GM18511 (cell line): ENCODE results near the gene MAPK13.
"Not testable (repeated sequence)": the region's sequence is repeated elsewhere in the genome, so short reads cannot be mapped to it uniquely, and the experiment has no call there.

Experiments
- ATAC-seq: cut with Tn5 transposase; IDR thresholded peaks from one replicate; pipeline ENCODE4 v1.9.1; 2021; ENCODE audit warnings: mild to moderate bottlenecking, moderate library complexity; ENCODE audit not compliant: unreplicated experiment

The MAPK13 gene

GRCh38 chr6:36126553-36127458, 3.5 kb upstream of the MAPK13 start:
- no peak for ATAC-seq

GRCh38 chr6:36127462-36128016, 2.8 kb upstream of the MAPK13 start:
- ATAC-seq = no peak

GRCh38 chr6:36128073-36128472, 2.2 kb upstream of the MAPK13 start:
- no peak for ATAC-seq

GRCh38 chr6:36128793-36129192, 1.5 kb upstream of the MAPK13 start:
- ATAC-seq = no peak

GRCh38 chr6:36129334-36129733, 979 bp upstream of the MAPK13 start:
- not testable (repeated sequence) for ATAC-seq

GRCh38 chr6:36130667-36131510, 576 bp downstream of the MAPK13 start:
- peak; percentile 42 for ATAC-seq

- ATAC-seq = peak; percentile 88
Measured at GRCh38 chr6:36131511-36132245, 1.4 kb downstream of the MAPK13 start.

GRCh38 chr6:36132246-36132895, 2.1 kb downstream of the MAPK13 start:
- ATAC-seq = no peak

GRCh38 chr6:36133148-36133547, 2.8 kb downstream of the MAPK13 start:
- ATAC-seq = no peak

GRCh38 chr6:36133912-36134311, 3.6 kb downstream of the MAPK13 start:
- ATAC-seq = no peak

- no peak for ATAC-seq
Measured at GRCh38 chr6:36135053-36135731, 4.9 kb downstream of the MAPK13 start.

GRCh38 chr6:36136034-36136433, 5.7 kb downstream of the MAPK13 start:
- no peak for ATAC-seq

- ATAC-seq = no peak
Measured at GRCh38 chr6:36136551-36136950, 6.2 kb downstream of the MAPK13 start.

GRCh38 chr6:36138667-36139066, 8.4 kb downstream of the MAPK13 start:
- ATAC-seq = no peak

- no peak for ATAC-seq
Measured at GRCh38 chr6:36139431-36139830, 9.1 kb downstream of the MAPK13 start.

- no peak for ATAC-seq
Measured at GRCh38 chr6:36139991-36140710, 9.8 kb downstream of the MAPK13 start.

- no peak for ATAC-seq
Measured at GRCh38 chr6:36141091-36141490, 10.8 kb downstream of the MAPK13 start.

- ATAC-seq = no peak
Measured at GRCh38 chr6:36141961-36142360, 11.6 kb downstream of the MAPK13 start.
